ENCODE results near the gene TJAP1. TPM values are rescaled to one million over a fixed set of nuclear protein-coding genes. Genes with fewer than 3 reads are reported as not detected.
A peak's percentile ranks its signal among the peaks of the same experiment; 100 is the strongest.

Gene TJAP1, protein sequence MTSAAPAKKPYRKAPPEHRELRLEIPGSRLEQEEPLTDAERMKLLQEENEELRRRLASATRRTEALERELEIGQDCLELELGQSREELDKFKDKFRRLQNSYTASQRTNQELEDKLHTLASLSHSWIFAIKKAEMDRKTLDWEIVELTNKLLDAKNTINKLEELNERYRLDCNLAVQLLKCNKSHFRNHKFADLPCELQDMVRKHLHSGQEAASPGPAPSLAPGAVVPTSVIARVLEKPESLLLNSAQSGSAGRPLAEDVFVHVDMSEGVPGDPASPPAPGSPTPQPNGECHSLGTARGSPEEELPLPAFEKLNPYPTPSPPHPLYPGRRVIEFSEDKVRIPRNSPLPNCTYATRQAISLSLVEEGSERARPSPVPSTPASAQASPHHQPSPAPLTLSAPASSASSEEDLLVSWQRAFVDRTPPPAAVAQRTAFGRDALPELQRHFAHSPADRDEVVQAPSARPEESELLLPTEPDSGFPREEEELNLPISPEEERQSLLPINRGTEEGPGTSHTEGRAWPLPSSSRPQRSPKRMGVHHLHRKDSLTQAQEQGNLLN
- 10 to 100 TPM; 28.9 to 29.6 (median 29.0) TPM for polyA plus RNA-seq (ENCODE audit: insufficient read length in 3 of 3)

DNA sequence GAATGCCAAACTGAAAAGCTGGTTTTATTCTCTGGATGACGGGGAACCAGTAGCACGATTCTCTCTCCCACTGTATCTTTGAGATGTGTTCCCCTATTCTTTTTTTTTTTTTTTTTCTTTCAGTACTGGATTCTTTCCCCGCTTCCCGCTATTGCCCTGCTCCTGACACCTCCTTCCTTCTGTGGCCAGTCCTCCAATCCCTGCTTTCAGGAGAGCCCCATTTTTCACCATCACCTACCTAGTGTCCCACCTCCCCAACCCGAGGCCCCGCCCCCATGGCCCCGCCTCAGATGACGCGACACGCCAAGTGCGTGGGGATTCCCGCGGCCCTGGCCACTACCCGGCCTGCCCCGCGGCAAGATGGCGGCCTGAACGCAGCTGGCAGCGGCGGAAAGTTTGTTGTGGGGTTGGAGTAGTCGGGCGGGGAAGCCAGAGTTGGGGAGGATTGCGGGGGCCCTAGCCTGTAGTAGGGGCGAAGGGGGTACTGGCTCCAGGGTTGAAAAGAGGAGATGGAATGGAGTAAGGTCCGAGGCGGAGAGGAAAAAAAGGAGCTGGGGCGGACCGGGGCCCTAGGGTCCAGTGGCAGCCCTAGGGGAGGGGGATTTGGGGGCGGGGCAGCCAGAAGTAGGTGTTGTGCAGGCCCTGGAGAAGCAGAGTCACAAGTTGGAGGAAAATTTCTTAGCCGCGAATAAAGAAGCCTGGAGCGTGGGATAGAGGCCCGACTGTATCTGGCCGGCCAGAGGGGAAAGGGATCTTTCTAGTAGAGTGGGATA is at the start of gene TJAP1:
Gene TJAP1, plus strand, starts transcription at position 336 of the 773 bp plus-strand sequence. CDS start 21,432 bp downstream, outside the sequence.
- DNase-seq (ENCODE audit: low read depth in 3 of 3, low spot score in 2 of 3), result peak; percentile 67 to 86 (median 81)

DNA sequence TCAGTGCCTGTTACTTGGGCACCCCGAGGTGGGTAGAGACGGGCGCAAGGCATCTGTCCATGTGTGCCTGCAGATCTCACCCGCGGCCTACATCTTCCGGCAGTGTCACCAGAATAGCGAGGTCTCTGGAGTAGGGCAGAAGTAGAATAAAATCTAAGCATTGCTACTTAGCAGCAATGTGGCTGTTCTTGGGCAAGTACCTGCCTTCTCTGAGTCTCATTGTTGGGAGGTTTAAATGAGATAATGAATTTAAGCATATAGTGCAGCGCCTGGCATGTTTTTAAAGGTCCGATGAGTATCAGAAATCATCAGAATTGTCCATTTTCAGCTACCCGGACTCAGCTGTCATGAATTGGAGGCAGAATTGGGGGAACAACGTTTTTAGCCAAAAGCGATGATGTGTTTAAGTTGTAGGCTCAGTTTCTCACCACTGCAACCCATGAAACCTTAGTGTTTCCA is 49.2 kb upstream of the TJAP1 start:
- no peak for DNase-seq (ENCODE audit: low read depth in 3 of 3, low spot score in 2 of 3)

DNA sequence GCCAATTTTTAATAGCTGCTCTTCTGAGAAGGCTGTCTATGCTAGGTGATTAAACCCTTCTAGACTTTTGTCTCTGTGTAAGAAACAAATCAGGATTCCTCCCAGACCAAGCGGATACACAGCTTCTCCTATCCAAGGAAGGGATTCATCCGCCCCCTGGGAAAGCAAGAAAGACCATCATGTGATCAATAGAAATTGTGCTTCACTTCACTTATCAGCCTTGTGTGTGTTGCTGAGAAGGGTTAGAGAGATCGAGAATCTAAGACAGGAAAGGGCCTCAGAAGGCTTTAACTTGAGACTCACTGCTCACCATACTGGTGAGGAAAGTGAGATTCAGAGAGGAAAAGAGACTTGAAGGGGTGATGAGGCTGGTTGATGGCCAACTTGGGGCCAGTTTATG is 48.5 kb upstream of the TJAP1 start:
- no peak for DNase-seq (ENCODE audit: low read depth in 3 of 3, low spot score in 2 of 3)

DNA sequence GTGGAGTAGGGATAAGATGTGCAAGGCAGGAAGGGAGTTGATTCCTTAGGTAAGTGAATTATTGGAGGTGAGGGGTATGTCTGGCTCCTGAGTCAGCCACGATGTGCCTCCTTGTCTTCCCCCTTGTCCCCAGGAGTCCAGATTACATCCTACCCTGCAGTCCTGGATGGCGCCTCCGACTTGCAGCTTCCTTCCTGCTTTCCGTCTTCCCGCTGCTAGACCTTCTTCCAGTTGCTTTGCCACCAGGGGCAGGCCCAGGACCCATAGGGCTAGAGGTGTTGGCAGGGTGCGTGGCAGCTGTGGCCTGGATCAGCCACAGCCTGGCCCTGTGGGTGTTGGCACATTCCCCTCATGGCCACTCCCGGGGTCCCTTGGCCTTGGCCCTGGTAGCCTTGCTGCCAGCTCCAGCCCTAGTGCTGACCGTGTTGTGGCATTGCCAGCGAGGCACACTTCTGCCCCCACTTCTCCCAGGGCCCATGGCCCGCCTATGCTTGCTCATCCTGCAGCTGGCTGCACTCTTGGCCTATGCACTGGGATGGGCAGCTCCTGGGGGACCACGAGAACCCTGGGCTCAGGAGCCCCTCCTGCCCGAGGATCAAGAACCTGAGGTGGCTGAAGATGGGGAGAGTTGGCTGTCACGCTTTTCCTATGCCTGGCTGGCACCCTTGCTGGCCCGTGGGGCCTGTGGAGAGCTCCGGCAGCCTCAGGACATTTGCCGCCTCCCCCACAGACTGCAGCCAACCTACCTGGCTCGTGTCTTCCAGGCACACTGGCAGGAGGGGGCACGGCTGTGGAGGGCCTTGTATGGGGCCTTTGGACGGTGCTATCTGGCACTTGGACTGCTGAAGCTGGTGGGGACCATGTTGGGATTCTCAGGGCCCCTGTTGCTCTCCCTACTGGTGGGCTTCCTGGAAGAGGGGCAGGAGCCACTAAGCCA is 45.1 kb upstream of the TJAP1 start:
- no peak for DNase-seq (ENCODE audit: low read depth in 3 of 3, low spot score in 2 of 3)

DNA sequence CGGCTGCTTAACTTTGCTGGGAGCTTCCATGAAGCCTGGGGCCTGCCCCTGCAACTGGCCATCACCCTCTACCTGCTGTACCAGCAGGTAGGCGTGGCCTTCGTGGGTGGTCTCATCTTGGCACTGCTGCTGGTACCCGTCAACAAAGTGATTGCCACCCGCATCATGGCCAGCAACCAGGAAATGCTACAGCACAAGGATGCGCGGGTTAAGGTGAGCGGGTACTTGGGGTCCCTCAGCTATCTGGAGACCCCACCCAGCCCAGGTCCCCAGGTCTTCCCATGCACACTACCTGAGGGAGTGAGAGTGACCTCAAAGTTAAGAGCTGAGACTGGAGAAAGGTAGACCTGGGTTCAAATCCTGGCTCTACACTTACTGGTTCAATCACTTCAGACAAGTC is 44.2 kb upstream of the TJAP1 start:
- no peak for DNase-seq (ENCODE audit: low read depth in 3 of 3, low spot score in 2 of 3)

DNA sequence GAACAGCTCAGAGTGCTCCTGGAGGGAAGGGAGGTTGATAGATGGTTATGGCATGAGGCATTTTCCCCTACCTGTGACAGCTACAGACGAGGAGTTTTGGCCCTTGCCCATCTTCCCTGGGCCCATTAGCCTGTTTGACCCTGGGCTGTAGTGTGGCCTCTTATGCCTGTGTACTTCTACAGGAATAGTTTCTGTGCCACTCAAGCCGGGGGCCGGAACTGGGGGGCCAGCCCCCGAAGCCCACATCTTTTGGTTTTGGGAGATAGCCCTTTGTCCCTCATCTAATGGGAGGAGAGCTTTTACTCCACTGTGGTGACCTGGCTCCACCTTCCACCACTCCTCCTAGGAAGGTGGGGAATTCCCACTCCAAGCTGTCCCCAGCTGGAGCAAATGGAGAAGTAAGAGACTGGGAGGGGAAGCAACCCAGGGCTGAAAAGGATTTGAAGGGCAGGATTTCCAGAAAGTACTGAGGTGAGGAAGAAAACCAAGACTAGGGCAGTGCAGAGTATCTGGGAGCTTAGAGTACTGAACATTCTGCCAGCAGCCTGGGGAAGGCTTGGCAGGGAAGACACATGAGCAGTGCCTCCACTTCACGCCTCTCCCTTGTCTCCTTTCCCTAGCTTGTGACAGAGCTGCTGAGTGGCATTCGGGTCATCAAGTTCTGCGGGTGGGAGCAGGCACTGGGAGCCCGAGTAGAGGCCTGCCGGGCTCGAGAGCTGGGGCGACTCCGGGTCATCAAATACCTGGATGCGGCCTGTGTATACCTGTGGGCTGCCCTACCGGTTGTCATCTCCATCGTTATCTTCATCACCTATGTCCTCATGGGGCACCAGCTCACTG is 43.1 kb upstream of the TJAP1 start:
- DNase-seq (ENCODE audit: low read depth in 3 of 3, low spot score in 2 of 3), result no peak

DNA sequence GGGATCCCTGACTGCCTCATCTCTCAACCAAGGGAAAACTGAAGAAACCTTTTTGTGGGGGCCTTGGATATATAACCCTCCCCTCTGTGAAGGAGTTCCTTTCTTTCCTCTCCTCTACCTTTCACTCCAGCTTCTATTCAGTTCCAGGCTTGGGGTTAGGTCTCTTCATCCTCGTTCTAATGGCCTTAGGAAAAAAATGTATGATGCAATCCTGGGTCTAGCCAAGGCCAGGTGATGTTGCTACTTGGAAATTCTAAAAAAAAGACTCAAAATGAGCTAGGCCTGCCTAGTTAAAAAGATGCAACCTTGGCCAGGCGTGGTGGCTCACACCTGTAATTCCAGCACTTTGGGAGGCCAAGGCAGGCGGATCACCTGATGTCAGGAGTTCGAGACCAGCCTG is 42.4 kb upstream of the TJAP1 start:
- DNase-seq (ENCODE audit: low read depth in 3 of 3, low spot score in 2 of 3), result no peak

DNA sequence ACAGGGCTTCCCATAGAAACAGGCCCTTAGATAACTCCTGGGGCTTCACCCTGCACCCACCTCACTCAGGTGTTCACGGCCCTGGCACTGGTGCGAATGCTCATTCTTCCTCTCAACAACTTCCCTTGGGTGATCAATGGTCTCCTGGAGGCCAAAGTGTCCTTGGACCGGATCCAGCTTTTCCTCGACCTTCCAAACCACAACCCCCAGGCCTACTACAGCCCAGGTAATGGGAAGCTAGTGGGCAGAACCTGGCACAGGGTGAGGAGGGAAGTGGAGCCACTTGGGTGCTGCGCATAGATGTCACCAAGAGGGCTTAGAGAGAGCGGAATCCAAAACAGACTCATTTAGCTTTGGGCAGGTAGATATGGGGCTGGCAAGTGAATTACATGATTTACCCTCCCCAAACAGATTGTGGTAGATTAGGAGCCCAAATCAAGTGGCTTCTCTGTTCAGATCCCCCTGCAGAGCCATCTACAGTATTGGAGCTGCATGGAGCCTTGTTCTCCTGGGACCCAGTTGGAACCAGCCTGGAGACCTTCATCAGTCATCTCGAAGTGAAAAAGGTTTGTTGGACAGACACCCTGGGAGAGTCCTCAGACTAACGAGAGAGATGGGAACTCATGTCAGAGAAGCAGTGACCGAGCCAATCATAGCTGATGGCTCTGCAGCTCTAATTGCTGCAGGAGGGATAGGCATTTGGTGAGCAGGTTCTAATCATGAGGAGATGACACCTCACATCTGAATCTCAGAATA is 41.5 kb upstream of the TJAP1 start:
- DNase-seq (ENCODE audit: low read depth in 3 of 3, low spot score in 2 of 3), result no peak

DNA sequence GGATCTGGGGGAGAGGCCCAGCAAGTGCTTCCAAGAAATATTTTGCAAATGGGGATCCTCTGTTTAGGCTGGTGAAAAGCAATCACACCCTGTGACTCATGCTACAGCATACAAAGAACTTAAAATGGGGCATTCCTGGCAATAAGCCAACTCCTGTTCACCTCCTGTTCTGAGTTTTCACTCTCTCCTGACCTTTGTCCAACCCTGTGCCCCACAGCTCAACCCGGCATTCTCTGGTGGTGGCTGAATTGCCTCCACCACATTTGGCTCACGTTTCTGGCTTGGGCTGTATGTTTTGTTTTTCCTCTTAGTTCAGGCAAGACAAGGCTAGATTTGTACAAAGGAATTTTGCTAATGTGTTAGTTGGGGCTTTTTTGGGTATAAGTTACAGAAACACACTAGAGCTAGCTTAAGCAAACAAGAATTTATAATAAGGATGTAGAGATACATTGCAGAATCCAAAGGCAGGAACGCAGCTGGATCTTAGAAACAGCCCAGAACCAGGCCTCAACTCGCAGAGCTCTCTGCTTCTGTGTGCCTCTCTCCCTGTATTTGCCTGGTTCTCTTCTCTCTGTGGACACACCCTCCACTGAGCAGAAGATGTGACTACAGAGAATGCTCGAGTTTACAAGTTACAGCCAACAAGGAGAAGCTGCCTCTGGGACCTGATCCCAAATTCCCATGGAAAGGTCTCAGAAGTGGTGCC is 40.6 kb upstream of the TJAP1 start:
- peak in 1 of 3 donors; percentile 43 for DNase-seq (ENCODE audit: low read depth in 3 of 3, low spot score in 2 of 3)

DNA sequence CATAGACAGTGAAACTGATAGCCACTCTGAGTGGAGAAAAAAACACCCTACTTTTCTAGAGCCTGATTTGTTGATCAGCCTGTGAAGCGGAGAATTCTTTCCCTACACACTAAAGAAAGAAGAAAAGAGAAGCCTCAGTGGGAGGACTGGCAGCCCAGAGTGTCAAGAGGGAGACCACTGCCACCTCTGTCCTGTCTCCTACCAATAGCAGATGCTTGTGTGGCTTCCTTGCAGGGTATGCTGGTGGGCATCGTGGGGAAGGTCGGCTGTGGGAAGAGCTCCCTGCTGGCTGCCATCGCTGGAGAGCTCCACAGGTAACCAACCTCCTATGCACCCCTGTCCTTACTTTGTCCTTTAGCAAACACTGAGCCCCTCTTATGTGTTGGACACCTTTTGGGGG is 39.7 kb upstream of the TJAP1 start:
- no peak for DNase-seq (ENCODE audit: low read depth in 3 of 3, low spot score in 2 of 3)

DNA sequence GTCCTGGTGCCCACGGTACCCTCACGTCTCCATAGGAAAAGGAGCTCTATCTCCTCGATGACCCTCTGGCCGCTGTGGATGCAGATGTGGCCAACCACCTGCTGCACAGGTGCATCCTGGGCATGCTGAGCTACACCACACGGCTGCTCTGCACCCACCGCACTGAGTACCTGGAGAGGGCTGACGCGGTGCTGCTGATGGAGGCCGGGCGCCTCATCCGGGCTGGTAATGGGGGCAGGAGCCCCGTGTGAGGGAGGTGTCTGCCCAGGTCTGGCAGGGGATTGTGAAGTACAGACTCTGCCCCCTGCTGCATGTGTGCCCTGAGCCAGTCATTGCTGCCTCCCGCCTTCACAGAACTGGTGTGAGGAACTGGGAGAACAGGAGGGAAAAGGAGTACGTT is 34.4 kb upstream of the TJAP1 start:
- no peak for DNase-seq (ENCODE audit: low read depth in 3 of 3, low spot score in 2 of 3)

DNA sequence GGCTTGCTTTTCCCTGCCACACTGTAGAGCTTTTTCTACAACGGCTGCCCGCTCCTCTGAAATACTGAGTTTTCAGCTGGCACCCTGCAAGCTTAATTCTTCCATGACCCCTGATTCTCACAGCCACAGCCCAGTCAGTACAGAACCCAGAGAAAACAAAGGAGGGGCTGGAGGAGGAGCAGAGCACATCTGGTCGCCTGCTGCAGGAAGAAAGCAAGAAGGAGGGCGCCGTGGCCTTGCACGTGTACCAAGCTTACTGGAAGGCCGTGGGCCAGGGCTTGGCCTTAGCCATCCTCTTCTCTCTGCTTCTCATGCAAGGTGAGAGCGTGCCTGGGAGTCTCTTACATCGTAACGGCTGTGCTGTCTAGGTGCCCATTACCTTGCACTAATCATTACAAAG is 33.3 kb upstream of the TJAP1 start:
- no peak for DNase-seq (ENCODE audit: low read depth in 3 of 3, low spot score in 2 of 3)

DNA sequence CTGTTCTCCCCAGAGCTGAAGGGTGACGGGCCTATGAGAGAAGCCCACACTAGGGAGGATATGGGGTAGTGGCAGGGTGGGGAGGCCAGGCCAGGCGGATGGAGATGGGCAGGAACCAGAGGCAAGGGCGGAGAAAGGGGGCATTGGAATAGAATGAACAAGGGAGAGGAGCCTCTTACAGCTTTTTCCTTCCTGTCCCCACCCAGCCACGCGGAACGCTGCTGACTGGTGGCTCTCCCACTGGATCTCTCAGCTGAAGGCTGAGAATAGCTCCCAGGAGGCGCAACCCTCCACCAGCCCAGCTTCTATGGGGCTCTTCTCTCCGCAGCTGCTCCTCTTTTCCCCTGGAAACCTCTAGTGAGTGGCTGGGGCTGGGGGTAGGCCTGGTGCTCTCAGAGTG is 32.8 kb upstream of the TJAP1 start:
- DNase-seq (ENCODE audit: low read depth in 3 of 3, low spot score in 2 of 3), result no peak

DNA sequence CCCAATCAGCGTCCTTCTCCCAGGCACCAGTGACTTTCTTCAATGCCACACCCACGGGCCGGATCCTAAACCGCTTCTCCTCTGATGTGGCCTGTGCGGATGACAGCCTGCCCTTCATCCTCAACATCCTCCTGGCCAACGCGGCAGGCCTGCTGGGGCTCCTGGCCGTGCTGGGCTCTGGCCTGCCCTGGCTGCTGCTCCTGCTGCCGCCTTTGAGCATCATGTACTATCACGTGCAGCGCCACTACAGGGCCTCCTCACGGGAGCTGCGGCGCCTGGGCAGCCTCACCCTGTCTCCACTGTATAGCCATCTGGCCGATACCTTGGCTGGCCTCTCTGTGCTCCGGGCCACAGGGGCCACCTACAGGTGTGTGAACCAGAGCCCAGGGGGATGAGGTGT is 31.8 kb upstream of the TJAP1 start:
- DNase-seq (ENCODE audit: low read depth in 3 of 3, low spot score in 2 of 3), result no peak

DNA sequence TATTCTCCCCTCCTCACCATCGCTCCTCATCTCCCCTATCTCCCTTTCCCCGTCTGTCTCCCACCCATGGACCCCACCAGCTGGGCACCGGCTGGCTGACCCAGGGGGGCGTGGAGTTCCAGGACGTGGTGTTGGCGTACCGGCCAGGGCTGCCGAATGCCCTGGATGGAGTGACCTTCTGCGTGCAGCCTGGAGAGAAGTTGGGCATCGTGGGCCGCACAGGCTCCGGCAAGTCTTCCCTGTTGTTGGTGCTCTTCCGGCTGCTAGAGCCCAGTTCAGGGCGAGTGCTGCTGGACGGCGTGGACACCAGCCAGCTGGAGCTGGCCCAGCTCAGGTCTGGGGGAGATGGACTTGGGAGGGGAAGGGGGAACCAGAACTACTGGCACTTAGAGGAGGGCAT is 29.8 kb upstream of the TJAP1 start:
- no peak for DNase-seq (ENCODE audit: low read depth in 3 of 3, low spot score in 2 of 3)

DNA sequence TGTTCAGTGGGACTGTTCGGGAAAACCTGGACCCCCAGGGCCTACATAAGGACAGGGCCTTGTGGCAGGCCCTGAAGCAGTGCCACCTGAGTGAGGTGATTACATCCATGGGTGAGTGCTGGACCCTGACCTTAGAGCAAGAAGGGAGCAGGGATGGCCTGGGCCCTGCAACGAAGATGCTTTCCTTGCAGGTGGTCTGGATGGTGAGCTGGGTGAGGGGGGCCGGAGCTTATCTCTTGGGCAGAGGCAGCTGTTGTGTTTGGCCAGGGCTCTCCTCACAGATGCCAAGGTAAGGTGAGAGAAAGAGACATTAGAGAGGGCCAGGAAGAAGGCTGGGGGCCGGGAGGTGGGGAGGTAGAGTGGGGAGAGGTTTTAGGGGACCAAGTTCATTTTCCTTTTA is 28.5 kb upstream of the TJAP1 start:
- no peak for DNase-seq (ENCODE audit: low read depth in 3 of 3, low spot score in 2 of 3)

DNA sequence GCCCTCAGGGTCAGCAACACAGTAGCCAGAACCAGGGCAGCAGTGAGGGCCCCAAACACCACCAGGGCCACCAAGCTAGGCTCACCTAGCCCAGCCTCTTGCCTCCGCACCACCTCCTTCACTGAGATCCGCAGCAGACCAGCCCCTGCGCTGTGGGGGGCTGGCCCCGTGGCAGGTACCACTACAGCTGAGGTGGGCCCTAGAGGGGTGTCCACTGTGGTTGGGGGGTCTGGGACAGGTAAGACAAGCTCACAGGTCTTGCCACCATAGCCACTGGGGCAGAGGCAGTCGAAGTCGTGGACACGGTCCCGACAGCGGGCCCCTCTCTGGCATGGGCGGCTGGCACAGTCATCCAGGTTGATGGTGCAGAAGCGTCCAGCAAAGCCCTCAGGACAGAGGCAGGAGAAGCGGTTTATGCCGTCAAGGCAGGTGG is 26.7 kb upstream of the TJAP1 start:
- no peak for DNase-seq (ENCODE audit: low read depth in 3 of 3, low spot score in 2 of 3)

DNA sequence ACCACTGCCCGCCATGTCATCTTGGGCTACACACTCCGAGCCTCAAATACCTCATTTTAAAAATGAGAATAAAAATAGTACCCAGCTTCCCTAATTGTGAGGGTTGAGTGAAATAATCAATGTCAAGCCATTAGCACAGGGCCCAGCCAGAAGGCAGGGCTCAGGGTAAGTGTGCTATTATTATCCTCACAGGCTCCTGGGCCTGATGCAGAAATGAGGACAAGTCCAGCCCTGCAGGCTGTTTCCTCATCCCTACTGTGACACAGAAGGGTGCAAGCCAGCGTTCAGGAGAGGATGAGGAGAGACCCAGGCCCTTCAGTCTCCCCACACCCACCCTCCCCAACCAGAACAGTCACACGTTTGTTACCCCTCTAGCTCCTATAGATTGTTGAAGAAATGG is 26.0 kb upstream of the TJAP1 start:
- DNase-seq (ENCODE audit: low read depth in 3 of 3, low spot score in 2 of 3), result no peak

Data from right renal cortex interstitium (tissue), 3 donors.